Sigmoid colon (tissue), 4 donors: ENCODE results near the gene SLC33A1.

Experiments
- CTCF ChIP-seq, 4 experiments: fragments of 450-650 bp in 3 of 4; fragments of 200-600 bp in 1 of 4; IDR thresholded peaks; one replicate each; pipeline ENCODE4 v1.5.1; 2016 to 2019; ENCODE audit warnings: antibody characterized with exemption in 4 of 4, mild to moderate bottlenecking in 3 of 4, moderate library complexity in 2 of 4
- EP300 ChIP-seq, 4 donors: sonication (generic); formaldehyde crosslinking; IDR thresholded peaks; one replicate each; pipeline ENCODE4 v1.6.1; 2017; ENCODE audit warnings: antibody characterized with exemption in 4 of 4
- POLR2A ChIP-seq, 2 donors: fragments of 450-650 bp; IDR thresholded peaks; one replicate each; pipeline ENCODE4 v1.6.1; 2016; ENCODE audit warnings: antibody characterized with exemption in 2 of 2, mild to moderate bottlenecking in 2 of 2, moderate library complexity in 2 of 2

- TF ChIP-seq EP300 (IDR thresholded peaks at IDR 0.05) = no peak
- no peak for TF ChIP-seq POLR2A (IDR thresholded peaks at IDR 0.05)
- no peak for TF ChIP-seq CTCF (IDR thresholded peaks at IDR 0.05)
Measured at GRCh38 chr3:155847993-155848392, 6.2 kb downstream of the SLC33A1 start.
